ENCODE data around the gene CYSTM1.

CYSTM1 gene

GRCh38 chr5:140287801-140288521 lies 113.0 kb downstream of the CYSTM1 start:
- Mint-ChIP-seq H3K27me3 (no peaks in the 10 kb centered on the region), H3K4me1 (peaks cover 53% of the 10 kb centered on the region), H3K27ac (no peak overlapping the region), H3K4me3 (no peak overlapping the region), H3K9me3 (no peaks in the 10 kb centered on the region), H3K36me3 (peaks cover 9% of the 10 kb centered on the region)

DNA sequence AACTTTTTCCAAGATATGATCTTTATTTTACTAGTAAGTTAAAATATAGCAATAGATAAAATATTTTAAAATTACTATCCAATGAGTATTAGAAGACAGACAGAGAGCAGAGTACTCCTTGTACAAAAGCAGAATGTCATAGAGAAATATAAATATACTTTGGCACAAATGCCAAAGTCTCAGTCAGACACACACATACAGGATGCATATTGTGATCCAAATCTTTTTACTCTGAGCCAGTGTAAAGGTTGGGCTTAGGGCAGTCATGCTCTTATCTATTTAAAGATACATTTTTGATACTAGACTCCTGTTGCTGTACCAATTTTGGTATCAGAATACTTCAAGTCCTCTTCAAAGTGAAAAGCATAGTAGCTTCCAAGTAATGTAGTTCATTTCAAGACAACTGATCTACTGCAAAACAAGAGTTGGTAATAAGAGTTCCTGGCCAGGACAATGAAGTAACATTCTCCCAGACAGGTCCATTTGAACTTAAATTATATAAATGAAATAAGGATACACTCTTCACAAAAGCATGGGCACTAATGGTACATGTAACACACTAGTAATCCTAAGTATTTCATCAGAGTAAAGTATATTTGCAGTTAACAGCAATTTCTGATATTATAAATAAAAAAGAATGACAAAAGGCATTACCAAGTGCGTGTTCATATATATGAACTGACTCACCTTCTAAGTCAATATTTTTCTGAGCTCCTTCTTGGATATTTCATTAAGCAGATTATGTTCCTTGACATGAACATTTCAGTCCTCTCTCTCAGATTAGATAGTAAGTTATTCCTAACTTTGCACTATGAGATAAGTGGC lies 117.4 kb downstream of the CYSTM1 start:
- Mint-ChIP-seq H3K27ac (no peak overlapping the region), H3K9me3 (no peaks in the 10 kb centered on the region), H3K36me3 (peaks cover 15% of the 10 kb centered on the region), H3K27me3 (no peaks in the 10 kb centered on the region), H3K4me3 (no peak overlapping the region), H3K4me1 (peaks cover 79% of the 10 kb centered on the region)
